Measurements from ENCODE around the gene SRP14.
"Not testable (repeated sequence)": the region's sequence is repeated elsewhere in the genome, so short reads cannot be mapped to it uniquely, and the experiment has no call there.

The SRP14 gene

DNA sequence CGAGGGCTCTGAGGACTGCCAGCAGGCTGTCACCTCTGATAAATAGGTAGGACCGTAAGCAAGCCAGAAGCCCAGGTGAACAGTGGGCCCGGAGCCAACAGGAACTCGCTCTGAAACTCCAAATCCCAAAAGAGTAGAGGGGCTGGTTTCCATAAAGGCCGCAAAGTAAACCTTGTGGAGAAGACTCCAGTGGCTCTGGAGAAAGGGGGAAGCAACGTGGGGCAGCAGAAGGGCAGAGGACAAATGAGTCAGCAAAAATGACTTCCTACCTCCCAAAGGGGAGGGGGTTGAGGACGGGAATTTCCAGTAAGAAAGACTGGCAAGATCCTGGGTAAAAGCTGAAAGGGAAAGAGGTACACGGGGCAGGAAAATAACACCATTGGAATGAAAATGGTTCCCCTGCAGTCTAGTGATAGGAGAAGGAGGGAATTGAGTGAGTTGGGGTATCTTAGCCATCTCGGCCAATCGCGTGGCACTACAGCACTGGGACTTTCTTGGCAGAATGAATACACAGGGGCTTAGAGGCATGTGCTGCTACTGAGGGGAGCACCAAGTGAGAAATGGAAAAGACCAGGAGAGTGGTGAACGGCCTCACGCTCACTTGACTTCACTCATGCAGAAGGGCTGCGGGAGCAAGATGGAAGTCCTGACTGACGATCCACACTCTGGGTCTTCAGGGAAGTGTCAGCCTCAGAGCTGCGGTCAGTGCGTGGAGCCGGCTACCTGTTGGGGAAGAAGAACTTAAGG, 36.5 kb upstream of the SRP14 start:
- no peak for DNase-seq (ENCODE audit: insufficient read length)
- TF ChIP-seq POLR2A (IDR thresholded peaks at IDR 0.05; ENCODE audit: low read depth, low read length) (no peak), TAF1 (IDR thresholded peaks at IDR 0.05; ENCODE audit: borderline replicate concordance, low read depth, low read length) (no peak)
- FAIRE-seq, result no peak

DNA sequence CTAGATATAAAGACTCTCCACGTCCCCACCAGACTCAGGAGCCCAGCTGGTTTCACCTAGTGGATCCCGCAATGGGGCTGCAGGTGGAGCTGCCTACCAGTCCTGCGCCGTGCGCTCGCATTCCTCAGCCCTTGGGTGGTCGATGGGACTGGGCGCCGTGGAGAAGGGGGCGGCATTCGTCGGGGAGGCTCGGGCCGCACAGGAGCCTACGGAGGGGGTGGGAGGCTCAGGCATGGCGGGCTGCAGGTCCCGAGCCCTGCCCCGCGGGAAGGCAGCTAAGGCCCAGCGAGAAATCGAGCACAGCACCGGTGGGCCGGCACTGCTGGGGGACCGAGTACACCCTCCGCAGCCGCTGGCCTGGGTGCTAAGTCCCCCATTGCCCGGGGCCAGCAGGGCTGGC, 35.7 kb upstream of the SRP14 start:
- DNase-seq (ENCODE audit: insufficient read length); FAIRE-seq: not testable (repeated sequence)

DNA sequence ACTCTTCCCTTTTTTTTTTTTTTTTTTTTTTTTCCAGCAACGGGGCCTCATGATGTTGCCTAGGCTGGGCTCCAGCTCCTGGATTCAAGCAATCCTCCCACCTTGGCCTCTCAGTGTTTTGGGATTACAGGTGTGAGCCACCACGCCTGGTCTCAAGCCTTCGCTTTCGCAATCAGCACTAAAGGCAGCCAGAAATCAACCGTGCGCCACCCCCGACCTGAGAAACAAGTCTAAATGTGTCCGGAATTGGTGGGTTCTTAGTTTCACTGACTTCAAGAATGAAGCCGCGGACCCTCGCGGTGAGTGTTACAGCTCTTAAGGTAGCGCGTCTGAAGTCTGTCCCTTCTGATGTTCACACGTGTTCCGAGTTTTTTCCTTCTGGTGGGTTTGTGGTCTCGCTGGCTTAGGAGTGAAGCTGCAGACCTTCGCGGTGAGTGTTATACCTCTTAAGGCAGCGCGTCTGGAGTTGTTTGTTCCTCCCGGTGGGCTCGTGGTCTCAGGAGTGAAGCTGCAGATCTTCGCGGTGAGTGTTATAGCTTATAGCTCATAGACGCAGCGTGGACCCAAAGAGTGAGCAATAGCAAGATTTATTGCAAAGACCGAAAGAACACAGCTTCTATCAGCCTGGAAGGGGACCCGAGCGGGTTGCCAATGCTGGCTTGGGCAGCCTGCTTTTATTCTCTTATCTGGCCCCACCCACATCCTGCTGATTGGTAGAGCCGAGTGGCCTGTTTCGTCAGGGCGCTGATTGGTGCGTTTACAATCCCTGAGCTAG, 34.9 kb upstream of the SRP14 start:
- FAIRE-seq; DNase-seq (ENCODE audit: insufficient read length): not testable (repeated sequence)

- FAIRE-seq, result no peak
- no peak for DNase-seq (ENCODE audit: insufficient read length)
- no peak for TF ChIP-seq TAF1 (IDR thresholded peaks at IDR 0.05; ENCODE audit: borderline replicate concordance, low read depth, low read length)
- no peak for TF ChIP-seq POLR2A (IDR thresholded peaks at IDR 0.05; ENCODE audit: low read depth, low read length)
- no peak for TF ChIP-seq POLR2AphosphoS5 (IDR thresholded peaks at IDR 0.05; ENCODE audit: low read depth, low read length)
These were observed 33.4 kb upstream of the SRP14 start for GRCh38 chr15:40072216-40072990.

DNA sequence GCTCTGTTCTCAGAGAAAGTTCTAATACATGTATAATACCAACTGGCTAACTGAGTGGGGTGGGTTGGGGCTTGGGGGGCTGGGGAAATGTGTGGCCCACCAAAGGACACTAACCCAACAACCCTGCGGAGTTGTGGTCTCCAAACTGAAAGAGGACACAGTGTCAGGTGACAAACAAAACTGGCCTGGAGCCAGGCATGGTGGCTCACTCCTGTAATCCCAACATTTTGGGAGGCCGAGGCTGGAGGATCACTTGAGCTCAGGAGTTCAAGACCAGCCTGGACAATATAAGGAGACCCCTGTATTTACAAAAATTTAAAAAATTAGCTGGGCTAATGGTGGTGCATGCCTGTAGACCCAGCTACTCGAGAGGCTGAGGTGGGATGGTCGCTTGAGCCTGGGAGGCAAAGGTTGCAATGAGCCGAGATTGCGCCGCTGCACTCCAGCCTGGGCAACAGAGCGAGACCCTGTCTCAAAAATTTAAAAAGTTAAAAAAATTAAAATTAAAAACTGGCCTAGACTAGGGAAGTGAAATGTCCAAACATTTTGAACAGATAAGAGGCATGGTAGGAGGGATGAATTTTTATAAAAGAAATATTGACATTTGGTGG, 31.7 kb upstream of the SRP14 start:
- TF ChIP-seq TAF1 (IDR thresholded peaks at IDR 0.05; ENCODE audit: borderline replicate concordance, low read depth, low read length), result no peak
- no peak for TF ChIP-seq POLR2AphosphoS5 (IDR thresholded peaks at IDR 0.05; ENCODE audit: low read depth, low read length)
- DNase-seq (ENCODE audit: insufficient read length), result no peak
- FAIRE-seq, result no peak

DNA sequence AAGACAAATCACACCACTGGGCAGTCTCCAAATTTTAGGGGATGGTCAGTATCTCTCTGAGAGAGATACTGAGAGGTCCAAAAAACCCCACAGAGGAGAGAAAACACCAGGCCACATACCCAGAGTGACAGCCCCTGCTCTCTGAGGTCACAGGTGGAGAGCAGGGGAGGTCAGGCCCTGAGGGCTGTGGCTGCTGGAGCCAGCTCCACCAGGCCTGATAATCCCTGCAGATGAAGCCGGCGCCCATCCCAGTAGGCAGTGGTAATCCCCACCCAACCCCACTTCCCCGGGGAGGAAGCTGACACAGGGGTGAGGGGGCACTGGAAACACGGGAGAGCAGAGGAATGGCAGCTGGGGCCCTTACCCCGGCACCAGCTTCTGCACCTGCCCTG, 31.2 kb upstream of the SRP14 start:
- FAIRE-seq (peak; percentile 67), DNase-seq (ENCODE audit: insufficient read length) (no peak)
- TF ChIP-seq POLR2AphosphoS5 (IDR thresholded peaks at IDR 0.05; ENCODE audit: low read depth, low read length) (no peak), TAF1 (IDR thresholded peaks at IDR 0.05; ENCODE audit: borderline replicate concordance, low read depth, low read length) (no peak)

DNA sequence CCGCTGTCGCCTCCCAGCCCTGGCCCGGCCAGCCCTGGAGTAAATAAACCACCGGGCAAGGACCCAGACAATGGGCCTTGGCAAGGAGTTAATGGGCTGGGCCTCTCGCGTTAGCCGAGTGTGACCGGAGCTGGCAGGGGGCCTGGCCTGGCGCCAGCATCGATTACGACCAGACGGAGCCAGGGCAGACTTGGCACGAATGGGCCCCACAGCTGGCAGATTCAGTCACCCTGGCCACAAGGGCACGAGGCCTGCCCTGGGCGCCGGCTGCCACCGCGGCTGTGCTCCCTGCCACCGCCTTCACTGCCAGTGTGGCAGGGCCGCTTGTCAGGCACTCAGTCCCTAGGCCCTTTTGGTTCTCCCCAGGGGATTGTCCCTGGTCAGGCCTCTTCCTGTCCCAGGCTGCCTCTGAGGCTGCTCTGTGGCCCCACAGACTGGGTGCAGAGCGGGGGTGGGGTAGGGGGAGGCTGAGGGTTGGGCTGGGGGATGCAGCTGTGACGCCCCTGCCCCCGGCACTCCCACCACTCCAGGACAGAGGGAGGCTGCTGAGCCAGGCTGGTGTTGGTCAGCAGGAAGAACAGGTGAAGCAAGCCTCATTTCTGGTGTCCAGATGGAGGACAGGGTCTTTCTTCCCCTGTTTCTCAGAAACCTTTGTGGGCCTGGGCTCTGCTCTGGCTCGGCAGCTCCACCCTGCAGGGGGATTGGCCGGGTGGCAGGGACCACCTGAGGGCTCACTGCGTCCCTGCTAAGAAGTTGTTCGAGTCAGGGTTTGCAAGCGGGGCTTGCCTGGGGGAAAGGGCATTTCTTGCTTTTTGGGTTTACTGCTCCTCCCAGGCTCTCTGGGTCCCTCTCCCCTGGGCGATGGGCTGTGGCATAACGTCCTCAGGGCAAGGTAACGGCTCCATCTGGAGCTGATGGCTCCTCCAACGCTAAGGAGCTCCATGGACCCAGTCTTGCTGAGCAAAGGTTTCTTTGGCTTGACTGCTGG, 30.5 kb upstream of the SRP14 start:
- peak; percentile 78 for DNase-seq (ENCODE audit: insufficient read length)
- FAIRE-seq, result peak; percentile 88
- TF ChIP-seq TAF1 (IDR thresholded peaks at IDR 0.05; ENCODE audit: borderline replicate concordance, low read depth, low read length), result no peak
- peak; percentile 66; the same call in 1 of the 2 replicates for TF ChIP-seq POLR2A (IDR thresholded peaks at IDR 0.05; ENCODE audit: low read depth, low read length)
- peak; percentile 42; the same call in 1 of the 2 replicates for TF ChIP-seq POLR2AphosphoS5 (IDR thresholded peaks at IDR 0.05; ENCODE audit: low read depth, low read length)

- DNase-seq (ENCODE audit: insufficient read length) (no peak), FAIRE-seq (no peak)
- TF ChIP-seq POLR2AphosphoS5 (IDR thresholded peaks at IDR 0.05; ENCODE audit: low read depth, low read length) (no peak), TAF1 (IDR thresholded peaks at IDR 0.05; ENCODE audit: borderline replicate concordance, low read depth, low read length) (no peak), POLR2A (IDR thresholded peaks at IDR 0.05; ENCODE audit: low read depth, low read length) (no peak)
These were observed 29.1 kb upstream of the SRP14 start for GRCh38 chr15:40067921-40068624.

DNA sequence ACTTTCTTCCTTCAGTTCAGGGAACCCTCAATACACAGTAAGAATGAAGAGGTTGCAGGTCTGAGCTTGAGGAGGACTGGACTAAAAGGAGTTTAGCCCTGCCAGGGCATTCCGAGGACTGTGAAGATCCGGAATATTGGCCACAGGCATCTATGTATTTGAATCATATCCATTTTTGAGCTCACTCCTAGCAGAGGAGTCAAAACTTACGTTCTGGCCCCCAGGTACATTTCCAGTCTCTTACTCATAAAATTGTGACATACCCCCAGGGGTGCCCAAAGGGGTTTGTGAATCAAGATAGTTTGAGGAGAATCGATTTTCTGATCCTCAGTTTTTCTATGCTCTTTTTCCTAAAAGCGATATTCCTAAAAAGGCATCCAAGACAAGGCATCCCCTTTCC, 27.6 kb upstream of the SRP14 start:
- FAIRE-seq (no peak), DNase-seq (ENCODE audit: insufficient read length) (no peak)
- no peak for TF ChIP-seq POLR2AphosphoS5 (IDR thresholded peaks at IDR 0.05; ENCODE audit: low read depth, low read length)
- TF ChIP-seq POLR2A (IDR thresholded peaks at IDR 0.05; ENCODE audit: low read depth, low read length), result no peak
- no peak for TF ChIP-seq TAF1 (IDR thresholded peaks at IDR 0.05; ENCODE audit: borderline replicate concordance, low read depth, low read length)

GRCh38 chr15:40065166-40065565, 26.2 kb upstream of the SRP14 start:
- no peak for FAIRE-seq
- TF ChIP-seq POLR2AphosphoS5 (IDR thresholded peaks at IDR 0.05; ENCODE audit: low read depth, low read length) (no peak), POLR2A (IDR thresholded peaks at IDR 0.05; ENCODE audit: low read depth, low read length) (no peak), TAF1 (IDR thresholded peaks at IDR 0.05; ENCODE audit: borderline replicate concordance, low read depth, low read length) (no peak)
- DNase-seq (ENCODE audit: insufficient read length), result no peak
